Renal pelvis (tissue), 4 donors: ENCODE data around the gene STK38L. TPM values are rescaled to one million over a fixed set of nuclear protein-coding genes. Genes with fewer than 3 reads are reported as not detected.

Experiments used
- DNase-seq: peaks from one replicate; pipeline ENCODE4 v3.0.0-alpha.2; 2013
- polyA plus RNA-seq, 3 donors: library from polyadenylated mRNA; unstranded; fragments of 120-200 nt; gene quantifications; one replicate each; pipeline ENCODE4 v1.2.1, GENCODE V29; 2013; ENCODE audit not compliant: insufficient read length in 3 of 3

STK38L gene
- polyA plus RNA-seq, 3 donors = 37.5 to 43.4 (median 38.7) TPM

- no peak for DNase-seq
These were observed 98.5 kb downstream of the STK38L start for GRCh38 chr12:27342536-27342935.

- DNase-seq = no peak
These were observed 99.3 kb downstream of the STK38L start for GRCh38 chr12:27343255-27344000.

GRCh38 chr12:27344246-27344645, 100.2 kb downstream of the STK38L start:
- no peak for DNase-seq

- DNase-seq = no peak
These were observed 100.7 kb downstream of the STK38L start for GRCh38 chr12:27344760-27345159.

- DNase-seq = no peak
These were observed 101.3 kb downstream of the STK38L start for GRCh38 chr12:27345376-27345775.

GRCh38 chr12:27347779-27348178, 103.7 kb downstream of the STK38L start:
- no peak for DNase-seq

GRCh38 chr12:27351476-27351875, 107.4 kb downstream of the STK38L start:
- no peak for DNase-seq

- no peak for DNase-seq
These were observed 111.4 kb downstream of the STK38L start for GRCh38 chr12:27355486-27355885.

GRCh38 chr12:27355979-27356378, 111.9 kb downstream of the STK38L start:
- no peak for DNase-seq

GRCh38 chr12:27359578-27360340, 115.7 kb downstream of the STK38L start:
- DNase-seq = no peak

- DNase-seq = no peak
These were observed 117.3 kb downstream of the STK38L start for GRCh38 chr12:27361372-27361771.

- no peak for DNase-seq
These were observed 122.5 kb downstream of the STK38L start for GRCh38 chr12:27366621-27367020.

- DNase-seq = no peak
These were observed 123.0 kb downstream of the STK38L start for GRCh38 chr12:27367078-27367477.

Other genes starting within 250 kb of the STK38L start
- 10 to 100 TPM; 64.0 to 97.3 (median 82.7) TPM for gene TM7SF3, start 229.9 kb upstream of the STK38L start, polyA plus RNA-seq
- gene MED21, start 221.7 kb upstream of the STK38L start, polyA plus RNA-seq = 10 to 100 TPM; 51.5 to 65.8 (median 56.7) TPM
- gene C12orf71, start 161.7 kb upstream of the STK38L start, polyA plus RNA-seq = under 1 TPM; 0.11 to 0.31 (median 0.23) TPM
- 1 to 10 TPM; 6.2 to 7.1 (median 6.6) TPM for gene BMAL2, start 88.5 kb downstream of the STK38L start, polyA plus RNA-seq
- gene SMCO2, start 202.4 kb downstream of the STK38L start, polyA plus RNA-seq = under 1 TPM; 0.23 to 0.92 (median 0.50) TPM